Natural killer cell (primary cell): ENCODE data around the gene TJAP1. TPM values are rescaled to one million over a fixed set of nuclear protein-coding genes. Genes with fewer than 3 reads are reported as not detected.

Experiments used
- total RNA-seq, 4 donors: library from RNA; stranded (reverse); fragments of 120-200 nt in 1 of 4; gene quantifications; one replicate each; pipeline versions ENCODE4 v1.2.3 to v1.2.4, GENCODE V29; 2013 to 2022

The TJAP1 gene
- total RNA-seq, 3 donors from 2014 or later (not counting 1 experiment from before 2014, with no cell fraction given), result 26.7 to 33.8 (median 29.9) TPM

Other genes starting within 250 kb of the TJAP1 start
- gene DNPH1, start 248.1 kb upstream of the TJAP1 start, total RNA-seq, result 10 to 100 TPM in 1 of 3 donors, 1 to 10 TPM in 2; 6.1 to 10.2 (median 8.0) TPM
- gene TTBK1, start 234.1 kb upstream of the TJAP1 start, total RNA-seq, result under 1 TPM in 1 of 3 donors, not detected in 2; 0.07 TPM
- gene SLC22A7, start 179.3 kb upstream of the TJAP1 start, total RNA-seq, result not detected
- 1 to 10 TPM; 3.6 to 5.3 (median 4.3) TPM for gene CRIP3, start 168.7 kb upstream of the TJAP1 start, total RNA-seq
- 10 to 100 TPM; 34.6 to 45.9 (median 43.0) TPM for gene ZNF318, start 107.9 kb upstream of the TJAP1 start, total RNA-seq
- 10 to 100 TPM; 74.6 to 90.5 (median 81.9) TPM for gene ABCC10, start 50.0 kb upstream of the TJAP1 start, total RNA-seq
- not detected for gene DLK2, start 22.0 kb upstream of the TJAP1 start, total RNA-seq
- gene LRRC73, start 32.8 kb downstream of the TJAP1 start, total RNA-seq, result under 1 TPM; 0.24 to 0.68 (median 0.45) TPM
- 10 to 100 TPM; 59.3 to 78.4 (median 70.0) TPM for gene YIPF3, start 39.4 kb downstream of the TJAP1 start, total RNA-seq
- gene POLR1C, start 39.5 kb downstream of the TJAP1 start, total RNA-seq, result 10 to 100 TPM; 22.3 to 29.3 (median 25.8) TPM
- gene XPO5, start 98.5 kb downstream of the TJAP1 start, total RNA-seq, result 10 to 100 TPM; 47.6 to 54.6 (median 48.7) TPM
- 10 to 100 TPM in 1 of 3 donors, 1 to 10 TPM in 2; 7.7 to 11.2 (median 7.8) TPM for gene POLH, start 98.6 kb downstream of the TJAP1 start, total RNA-seq
- gene GTPBP2, start 151.7 kb downstream of the TJAP1 start, total RNA-seq, result 10 to 100 TPM; 56.5 to 71.7 (median 69.3) TPM
- 10 to 100 TPM; 29.9 to 43.3 (median 38.3) TPM for gene MAD2L1BP, start 158.3 kb downstream of the TJAP1 start, total RNA-seq
- under 1 TPM in 1 of 3 donors, not detected in 2; 0.23 TPM for gene RSPH9, start 167.5 kb downstream of the TJAP1 start, total RNA-seq
- gene MRPS18A, start 210.2 kb downstream of the TJAP1 start, total RNA-seq, result 10 to 100 TPM; 29.0 to 39.8 (median 33.1) TPM